OCI-LY3 (cell line): ENCODE measurements around the gene RHBDF2.
"Not testable (repeated sequence)": the region's sequence is repeated elsewhere in the genome, so short reads cannot be mapped to it uniquely, and the experiment has no call there.

Experiments used
- H2AFZ ChIP-seq: fragments of 200-600, 300-600 bp; shearing (Covaris generic); 2 replicates; pipeline ENCODE4 v1.6.0; 2014; ENCODE audit warnings: antibody characterized with exemption, low read depth, low read length
- H3K27ac ChIP-seq: fragments of 200-600, 300-600 bp; sonication (generic); 2 replicates; pipeline ENCODE4 v1.5.1; 2014; ENCODE audit warnings: mild to moderate bottlenecking, low read length, moderate library complexity, mixed read lengths
- H3K27me3 ChIP-seq: fragments of 200-600, 300-600 bp; sonication (generic); 2 replicates; pipeline ENCODE4 v1.6.1; 2014; ENCODE audit warnings: low read depth, low read length, mixed read lengths
- H3K36me3 ChIP-seq: fragments of 200-600, 300-600 bp; sonication (generic); replicated peaks from 2 replicates; pipeline ENCODE3; 2014; ENCODE audit warnings: low read depth, low read length, mixed read lengths
- H3K4me1 ChIP-seq: fragments of 300-600, 200-600 bp; sonication (generic); 2 replicates; pipeline ENCODE4 v1.6.1; 2014; ENCODE audit warnings: low read length, mixed read lengths
- H3K4me2 ChIP-seq: fragments of 200-600, 300-600 bp; sonication (generic); 2 replicates; pipeline ENCODE4 v1.6.1; 2014; ENCODE audit warnings: low read length, mixed read lengths
- H3K4me3 ChIP-seq: fragments of 300-600, 200-600 bp; sonication (generic); 2 replicates; pipeline ENCODE4 v1.5.1; 2014; ENCODE audit warnings: antibody characterized with exemption, mild to moderate bottlenecking, low read length, moderate library complexity
- H3K79me2 ChIP-seq: fragments of 300-600, 200-600 bp; shearing (Covaris generic); 2 replicates; pipeline ENCODE4 v1.6.1; 2014; ENCODE audit warnings: mild to moderate bottlenecking, low read length, mixed read lengths
- H3K9ac ChIP-seq: fragments of 300-600, 200-600 bp; shearing (Covaris generic); 2 replicates; pipeline ENCODE4 v1.6.0; 2014; ENCODE audit warnings: mild to moderate bottlenecking, low read length, moderate library complexity
- H3K9me3 ChIP-seq: fragments of 200-600, 300-600 bp; shearing (Covaris generic); 2 replicates; pipeline ENCODE4 v1.6.1; 2014; ENCODE audit warnings: low read length, mixed read lengths; ENCODE audit not compliant: insufficient read depth
- H4K20me1 ChIP-seq: fragments of 200-600, 300-600 bp; sonication (generic); 2 replicates; pipeline ENCODE4 v1.6.1; 2016; ENCODE audit warnings: low read length, mixed read lengths; ENCODE audit not compliant: insufficient read depth
- CTCF ChIP-seq: fragments of 200-600, 300-600 bp; sonication (generic); IDR thresholded peaks from 2 replicates; pipeline ENCODE4 v1.5.1; 2014; ENCODE audit warnings: antibody characterized with exemption, low read length, low read depth
- EZH2phosphoT487 ChIP-seq: fragments of 200-600 bp; shearing (Covaris generic); IDR thresholded peaks from 2 replicates; pipeline ENCODE4 v1.6.1; 2018; ENCODE audit warnings: antibody characterized with exemption, mixed run types, low read depth

Gene RHBDF2

DNA sequence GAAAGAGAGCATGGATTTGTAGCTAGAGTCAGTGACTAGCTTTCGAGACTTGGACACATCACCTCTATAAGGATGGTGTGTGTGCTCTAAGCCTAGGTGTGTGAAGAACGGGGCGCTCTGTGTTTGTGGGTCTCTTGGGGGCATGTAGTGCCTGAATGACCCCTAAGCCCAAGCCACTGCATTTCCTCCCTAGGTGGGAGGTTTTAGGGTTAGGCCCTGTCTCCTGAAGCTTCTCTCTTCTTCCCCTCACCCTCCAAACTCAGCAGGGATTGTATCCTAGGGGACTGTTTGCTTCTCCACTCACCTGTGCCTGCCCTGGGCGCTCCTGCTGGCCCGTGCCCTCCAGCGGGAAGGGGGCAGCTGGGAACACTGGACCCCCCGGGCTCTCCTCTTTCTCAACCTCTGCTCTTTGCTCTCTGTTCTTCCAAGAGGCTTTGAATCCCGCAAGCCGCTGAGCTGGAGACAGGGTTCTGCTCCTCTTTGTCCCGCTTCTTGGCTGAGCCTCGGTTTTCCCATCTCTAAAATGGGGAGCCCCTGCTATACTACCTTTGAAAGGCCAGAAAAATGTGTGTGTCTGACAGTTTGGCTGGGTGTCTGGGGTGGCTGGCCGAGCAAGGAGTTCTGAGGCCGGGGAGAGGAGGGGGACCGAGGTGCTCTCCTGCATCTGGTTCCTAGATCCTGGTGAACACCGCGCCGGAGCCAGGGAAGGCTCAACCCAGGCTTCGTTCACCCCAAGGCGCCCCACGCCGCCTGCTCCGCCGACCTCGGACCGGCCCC lies 35.5 kb upstream of the RHBDF2 start:
- no peak overlapping the region for H2AFZ ChIP-seq
- H4K20me1 ChIP-seq, result no peaks in the 10 kb centered on the region
- TF ChIP-seq CTCF, result no peak
- no peak for TF ChIP-seq EZH2phosphoT487
- no peak overlapping the region for H3K4me3 ChIP-seq
- H3K27ac ChIP-seq, result no peak overlapping the region
- H3K79me2 ChIP-seq, result no peaks in the 10 kb centered on the region
- no peaks in the 10 kb centered on the region for H3K9me3 ChIP-seq
- H3K4me1 ChIP-seq, result no peaks in the 10 kb centered on the region
- H3K9ac ChIP-seq, result no peak overlapping the region
- no peak overlapping the region for H3K4me2 ChIP-seq
- no peaks in the 10 kb centered on the region for H3K36me3 ChIP-seq
- no peaks in the 10 kb centered on the region for H3K27me3 ChIP-seq

DNA sequence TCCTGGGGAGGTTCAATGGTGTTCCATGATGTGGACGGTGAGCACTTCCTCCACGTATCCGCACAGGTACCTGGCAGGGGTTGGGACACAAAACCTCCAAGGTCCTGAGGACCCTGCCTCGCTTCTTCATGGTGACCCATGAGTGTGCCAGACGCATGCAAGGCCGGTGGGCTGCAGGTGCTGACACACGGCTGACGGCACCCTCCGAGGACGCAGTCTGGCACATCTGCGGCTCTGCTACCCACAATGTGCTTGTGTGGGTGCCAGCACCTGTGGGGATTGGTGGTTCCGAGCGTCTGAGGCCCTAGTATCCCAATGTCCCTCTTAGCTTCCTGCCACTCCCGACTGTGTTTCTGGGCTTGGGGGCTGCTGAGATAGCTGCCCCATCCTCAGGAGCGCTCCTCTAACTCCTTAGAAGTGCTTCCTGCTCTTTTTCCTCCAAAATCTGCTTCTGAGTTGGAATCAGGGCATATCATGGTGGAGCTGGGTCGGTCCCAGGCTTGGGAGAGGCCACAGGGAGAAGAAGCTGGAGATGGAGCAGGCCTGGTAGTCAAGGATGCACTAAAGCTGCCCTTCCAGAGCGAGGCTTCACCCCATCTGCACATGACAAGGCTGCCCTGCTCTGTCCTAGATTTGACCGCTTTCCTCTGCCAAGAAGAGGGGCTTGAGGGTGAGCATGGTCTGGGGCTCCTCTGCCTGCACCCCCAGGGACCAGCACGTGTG lies 34.7 kb upstream of the RHBDF2 start:
- no peak overlapping the region for H3K9ac ChIP-seq
- no peaks in the 10 kb centered on the region for H3K4me1 ChIP-seq
- no peaks in the 10 kb centered on the region for H4K20me1 ChIP-seq
- TF ChIP-seq CTCF (no peak), EZH2phosphoT487 (no peak)
- H3K9me3 ChIP-seq, result no peaks in the 10 kb centered on the region
- no peak overlapping the region for H3K4me2 ChIP-seq
- H3K36me3 ChIP-seq, result no peaks in the 10 kb centered on the region
- no peak overlapping the region for H3K4me3 ChIP-seq
- no peak overlapping the region for H2AFZ ChIP-seq
- no peaks in the 10 kb centered on the region for H3K79me2 ChIP-seq
- H3K27ac ChIP-seq, result no peak overlapping the region
- H3K27me3 ChIP-seq, result no peaks in the 10 kb centered on the region

- Histone ChIP-seq H3K27me3 (no peaks in the 10 kb centered on the region), H3K27ac (no peak overlapping the region), H2AFZ (no peak overlapping the region), H3K4me3 (no peak overlapping the region), H3K36me3 (no peaks in the 10 kb centered on the region), H3K4me2 (no peak overlapping the region), H3K9me3 (no peaks in the 10 kb centered on the region), H3K9ac (no peak overlapping the region), H3K79me2 (no peaks in the 10 kb centered on the region), H4K20me1 (no peaks in the 10 kb centered on the region), H3K4me1 (no peaks in the 10 kb centered on the region)
- TF ChIP-seq CTCF, result no peak
- no peak for TF ChIP-seq EZH2phosphoT487
Measured at GRCh38 chr17:76534831-76535732, 33.9 kb upstream of the RHBDF2 start.

DNA sequence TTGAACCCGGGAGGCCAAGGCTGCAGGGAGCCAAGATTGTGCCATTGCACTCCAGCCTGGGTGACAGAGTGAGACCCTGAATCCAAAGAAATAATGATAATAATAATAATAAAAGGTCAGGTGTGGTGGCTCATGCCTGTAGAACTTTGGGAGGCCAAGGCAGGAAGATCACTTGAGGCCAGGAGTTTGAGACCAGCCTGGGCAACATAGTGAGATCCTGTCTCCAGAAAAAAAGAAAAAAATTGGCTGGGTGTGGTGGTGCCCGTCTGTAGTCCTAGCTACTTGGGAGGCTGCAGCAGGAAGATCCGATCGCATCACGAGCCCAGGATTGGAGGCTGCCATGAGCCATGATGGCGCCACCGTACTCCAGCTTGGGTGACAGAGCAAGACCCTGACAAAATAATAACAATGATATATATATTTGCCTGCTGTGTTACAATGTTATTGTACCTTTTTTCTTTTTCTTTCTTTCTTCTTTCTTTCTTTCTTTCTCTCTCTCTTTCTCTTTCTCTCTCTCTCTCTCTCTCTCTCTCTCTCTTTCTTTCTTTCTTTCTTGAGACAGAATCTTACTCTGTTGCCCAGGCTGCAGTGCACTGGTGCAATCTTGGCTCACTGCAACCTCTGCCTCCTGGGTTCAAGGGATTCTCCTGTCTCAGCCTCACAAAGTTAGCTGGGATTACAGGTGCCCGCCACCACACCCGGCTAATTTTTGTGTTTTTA lies 32.6 kb upstream of the RHBDF2 start:
- H3K9ac ChIP-seq, H3K9me3 ChIP-seq, H3K27ac ChIP-seq, H4K20me1 ChIP-seq, H3K36me3 ChIP-seq, H3K4me1 ChIP-seq, H2AFZ ChIP-seq, H3K27me3 ChIP-seq, H3K4me3 ChIP-seq, H3K4me2 ChIP-seq, H3K79me2 ChIP-seq: not testable (repeated sequence)
